ENCODE results near the gene PFDN4. TPM values are rescaled to one million over a fixed set of nuclear protein-coding genes. Genes with fewer than 3 reads are reported as not detected.

Gene PFDN4
- total and polyA plus RNA-seq, 2 of the 13 experiments (the other 11 are each of a cell fraction or from before 2014, with no cell fraction given) = 59.8 to 227 TPM

- TF ChIP-seq PRDM10 (CRISPR knock-in tag; IDR thresholded peaks at IDR 0.05; ENCODE audit: low read depth) (no peak), ZSCAN9 (CRISPR knock-in tag; IDR thresholded peaks at IDR 0.05; ENCODE audit: borderline replicate concordance) (no peak), YY1 (IDR thresholded peaks at IDR 0.05; ENCODE audit: insufficient read depth, insufficient replicate concordance, low read depth, low read length) (peak; percentile 15), ZNF879 (CRISPR knock-in tag; IDR thresholded peaks at IDR 0.05) (no peak), ZBED4 (CRISPR knock-in tag; IDR thresholded peaks at IDR 0.05; ENCODE audit: borderline replicate concordance) (no peak), IRF2 (CRISPR knock-in tag; IDR thresholded peaks at IDR 0.05) (no peak), ZNF17 (CRISPR knock-in tag; IDR thresholded peaks at IDR 0.05) (no peak), ZNF460 (CRISPR knock-in tag; IDR thresholded peaks at IDR 0.05; ENCODE audit: borderline replicate concordance) (no peak), MXD1 (CRISPR knock-in tag; IDR thresholded peaks at IDR 0.05) (0 out of 2 replicates have a peak, but pooled peaks have one; percentile 42), HMGXB4 (CRISPR knock-in tag; IDR thresholded peaks at IDR 0.05; ENCODE audit: borderline replicate concordance in 1 of 2, low read depth in 1 of 2) (no peak), ZNF530 (CRISPR knock-in tag; IDR thresholded peaks at IDR 0.05; ENCODE audit: low read depth) (no peak), ATF6 (CRISPR knock-in tag; conservative IDR thresholded peaks at IDR 0.05) (no peak), ZNF674 (CRISPR knock-in tag; IDR thresholded peaks at IDR 0.05; ENCODE audit: low read depth) (no peak)
These were observed 34.0 kb upstream of the PFDN4 start, which contains the start of gene CYP24A1 (continued) for GRCh38 chr20:54173653-54174456.
